A172 (cell line): ENCODE data around the gene MAD1L1. TPM values are rescaled to one million over a fixed set of nuclear protein-coding genes. Genes with fewer than 3 reads are reported as not detected.
A peak's percentile ranks its signal among the peaks of the same experiment; 100 is the strongest.

Experiments used
- DNase-seq: peaks from one replicate; pipeline ENCODE4 v3.0.0-alpha.2; 2015; ENCODE audit warnings: low spot score
- total RNA-seq: library from RNA; depleted of rRNA; stranded (reverse); fragments of >200 nt; shearing (Covaris generic); gene quantifications from 2 replicates; pipeline ENCODE4 v1.2.3, GENCODE V29; 2014

The MAD1L1 gene
- total RNA-seq, 1 experiment from 2014 or later, result 127 TPM

DNA sequence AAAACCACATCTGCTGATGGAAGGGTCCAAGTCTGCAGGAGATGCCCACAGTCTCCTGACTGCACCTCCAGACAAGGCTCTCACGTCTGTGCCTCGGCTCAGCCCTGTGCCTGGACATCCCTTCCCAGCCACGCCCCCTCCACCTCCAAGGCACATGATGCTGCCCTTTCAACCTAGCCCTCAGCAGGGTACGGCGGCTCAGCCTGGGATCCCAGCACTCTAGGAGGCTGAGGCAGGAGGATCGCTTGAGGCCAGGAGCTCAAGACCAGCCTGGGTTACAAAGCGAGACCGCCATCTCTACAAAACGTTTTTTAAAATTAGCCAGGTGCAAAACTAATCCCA is 14.3 kb downstream of the MAD1L1 start:
- DNase-seq, result no peak

- DNase-seq, result no peak
Observed at GRCh38 chr7:2217716-2218443, 14.9 kb downstream of the MAD1L1 start.

GRCh38 chr7:2217206-2217605 is 15.5 kb downstream of the MAD1L1 start:
- DNase-seq, result no peak

DNA sequence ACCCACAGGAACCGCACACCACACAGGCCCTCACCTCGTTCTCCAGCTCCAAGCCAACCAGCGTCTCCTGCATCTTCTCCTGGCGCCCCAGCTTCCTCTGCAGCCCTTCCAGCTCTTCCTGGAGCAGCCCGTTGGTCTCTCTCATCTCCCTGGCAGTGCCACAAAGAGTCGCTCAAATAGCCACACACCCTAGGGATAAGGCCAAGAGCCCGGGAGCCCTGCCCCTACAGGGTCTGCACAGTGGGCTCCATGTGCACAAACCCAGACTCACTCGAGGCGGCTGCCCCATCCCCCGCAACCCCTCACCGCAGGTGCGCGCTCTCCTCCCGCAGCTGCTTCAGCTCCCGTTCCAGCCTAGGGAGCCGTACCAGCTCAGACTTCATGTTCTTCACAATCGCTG is 16.9 kb downstream of the MAD1L1 start:
- no peak for DNase-seq

GRCh38 chr7:2214636-2215035 is 18.1 kb downstream of the MAD1L1 start:
- DNase-seq, result no peak

DNA sequence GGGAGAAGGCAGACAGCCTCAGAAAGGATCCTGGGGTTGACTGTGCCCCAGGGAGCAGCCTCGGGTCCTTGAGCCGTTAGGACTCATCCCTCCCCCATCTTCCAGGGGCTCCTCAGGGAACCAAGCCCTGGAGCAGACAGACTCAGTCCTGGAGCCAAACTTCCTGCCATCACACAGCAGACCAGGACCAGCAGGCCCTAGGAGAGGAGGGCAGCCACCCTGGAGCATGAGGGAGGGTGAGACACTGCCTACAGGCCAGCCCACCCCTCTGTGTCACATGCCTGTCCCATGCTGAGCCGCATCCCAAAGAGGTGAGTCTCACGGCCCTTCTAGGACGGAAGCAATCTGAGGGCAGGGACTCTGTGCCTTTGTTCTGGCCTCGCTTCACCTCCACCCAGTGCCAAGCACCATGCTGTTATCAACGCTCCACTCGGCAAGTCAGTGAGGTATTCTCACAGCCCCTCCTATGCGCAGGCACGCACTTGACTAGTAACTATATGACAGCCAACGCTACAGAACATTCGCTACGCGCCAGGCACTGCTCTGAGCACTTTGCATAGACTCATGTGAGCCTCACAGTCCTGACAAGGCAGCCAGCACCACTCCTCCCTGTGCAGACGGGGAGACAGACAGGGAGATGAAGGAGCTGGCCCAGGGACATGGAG is 19.1 kb downstream of the MAD1L1 start:
- DNase-seq, result no peak

- no peak for DNase-seq
Observed at GRCh38 chr7:2212906-2213305, 19.8 kb downstream of the MAD1L1 start.

DNA sequence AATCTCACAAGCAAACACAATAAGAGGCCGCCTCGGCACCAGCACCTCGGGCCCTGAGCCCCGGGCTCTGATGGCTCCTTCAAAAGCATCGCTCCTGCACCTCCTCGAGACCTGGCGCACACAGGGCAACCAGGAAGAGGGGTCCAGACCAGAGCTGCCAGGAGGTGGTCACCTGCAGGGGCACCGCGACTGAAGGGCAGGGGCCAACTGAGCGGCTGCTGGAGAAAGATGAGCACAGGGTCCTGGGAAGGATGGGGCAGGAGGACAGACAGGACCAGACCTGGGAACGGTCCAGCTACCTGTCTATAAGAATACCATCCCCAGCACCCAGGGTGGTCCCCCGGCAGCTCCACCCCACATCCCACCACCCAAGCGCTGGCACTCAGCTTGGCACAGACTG is 20.8 kb downstream of the MAD1L1 start:
- no peak for DNase-seq

GRCh38 chr7:2211259-2211880 is 21.4 kb downstream of the MAD1L1 start:
- no peak for DNase-seq

DNA sequence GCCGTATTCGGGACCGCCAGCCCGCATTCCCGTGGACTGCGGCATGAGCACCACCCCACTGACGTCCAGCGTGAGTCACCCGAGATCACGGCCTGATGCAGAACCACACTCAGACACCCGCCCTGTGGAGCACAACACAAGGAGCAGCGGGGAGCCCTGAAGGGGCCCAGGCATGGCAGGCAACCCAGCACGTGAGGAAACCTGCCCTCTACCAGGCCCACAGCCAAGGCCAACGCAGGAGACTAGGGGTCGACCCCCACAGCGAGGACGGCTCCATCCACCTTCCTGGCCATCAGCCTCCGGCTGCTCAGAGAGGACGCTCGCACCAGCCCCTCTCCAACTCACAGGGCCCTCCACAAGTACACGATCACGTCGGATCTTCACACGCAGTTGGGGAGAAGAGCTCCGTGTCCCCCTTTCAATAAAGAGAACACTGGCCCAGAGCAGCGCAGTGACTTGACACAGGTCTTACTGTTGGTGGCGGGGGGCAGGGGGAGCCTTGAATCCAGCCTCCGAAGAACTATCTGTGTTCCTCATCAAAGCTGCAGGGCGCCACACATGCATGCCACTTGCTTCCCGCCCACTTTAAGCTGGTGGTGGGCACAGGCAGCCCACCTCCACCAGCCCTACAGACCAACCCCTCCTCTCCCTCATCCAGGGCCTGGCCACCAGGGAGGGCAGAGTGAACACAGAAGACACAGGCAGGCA is 22.0 kb downstream of the MAD1L1 start:
- no peak for DNase-seq

- DNase-seq, result no peak
Observed at GRCh38 chr7:2209961-2210323, 22.8 kb downstream of the MAD1L1 start.

DNA sequence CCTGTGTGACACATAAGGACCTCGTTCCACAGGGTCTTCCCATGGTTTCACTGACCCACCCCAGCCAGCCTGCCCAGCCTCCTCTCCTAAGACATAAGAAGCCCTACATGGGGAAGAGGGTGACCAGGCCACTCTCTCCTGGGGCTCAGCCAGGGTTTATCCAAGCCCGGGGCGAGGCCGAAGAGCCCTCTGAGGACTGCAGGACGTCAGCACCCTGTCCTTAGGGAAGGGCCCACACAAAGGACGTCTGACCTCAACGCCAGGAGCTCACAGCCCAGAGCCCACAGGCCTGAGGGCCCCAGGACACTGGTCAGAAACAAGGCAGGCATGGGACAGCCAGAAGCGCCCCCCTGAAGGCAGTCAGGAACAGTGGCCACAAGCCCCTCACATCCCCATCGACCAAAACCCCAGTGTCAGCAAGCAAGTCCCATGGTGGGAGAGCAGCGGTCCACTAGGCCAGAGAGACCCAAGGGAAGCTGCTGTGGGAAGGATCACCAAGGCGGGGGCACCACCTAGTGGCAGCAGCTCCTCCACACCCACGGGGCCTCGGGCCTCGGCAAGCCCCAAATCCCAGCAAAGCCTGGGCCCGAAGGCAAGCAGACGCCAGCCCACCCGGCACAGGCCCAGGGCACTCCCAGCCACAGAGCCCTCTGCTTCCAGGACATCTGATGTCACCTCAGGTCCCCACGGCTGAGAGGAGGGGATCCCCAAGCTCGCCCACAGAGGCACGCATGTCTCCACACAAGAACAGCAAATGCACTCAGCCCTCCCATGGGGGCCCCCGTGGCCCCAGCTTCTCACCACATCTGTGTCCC is 23.4 kb downstream of the MAD1L1 start:
- DNase-seq, result peak; percentile 44

GRCh38 chr7:2208712-2209111 is 24.0 kb downstream of the MAD1L1 start:
- no peak for DNase-seq

- no peak for DNase-seq
Observed at GRCh38 chr7:2205036-2205780, 27.5 kb downstream of the MAD1L1 start.

DNA sequence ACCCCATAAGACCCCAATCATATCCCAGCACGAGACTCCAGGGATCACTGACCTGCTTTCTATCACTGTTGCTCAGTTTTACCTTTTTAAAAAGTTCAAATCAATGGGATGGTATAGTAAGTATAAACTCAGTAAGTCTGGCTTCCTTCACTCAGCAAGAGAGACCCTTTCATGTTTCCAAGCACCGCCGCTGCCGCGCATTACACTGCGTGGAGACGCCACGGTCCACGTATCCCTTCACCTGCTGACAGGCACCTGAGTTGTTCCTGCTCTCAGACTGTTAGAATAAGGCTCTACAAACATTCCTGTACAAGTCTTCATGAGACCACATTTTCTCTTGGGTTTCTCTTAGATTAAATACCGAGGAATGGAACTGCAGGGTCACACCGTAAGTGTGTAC is 28.3 kb downstream of the MAD1L1 start:
- DNase-seq, result no peak

DNA sequence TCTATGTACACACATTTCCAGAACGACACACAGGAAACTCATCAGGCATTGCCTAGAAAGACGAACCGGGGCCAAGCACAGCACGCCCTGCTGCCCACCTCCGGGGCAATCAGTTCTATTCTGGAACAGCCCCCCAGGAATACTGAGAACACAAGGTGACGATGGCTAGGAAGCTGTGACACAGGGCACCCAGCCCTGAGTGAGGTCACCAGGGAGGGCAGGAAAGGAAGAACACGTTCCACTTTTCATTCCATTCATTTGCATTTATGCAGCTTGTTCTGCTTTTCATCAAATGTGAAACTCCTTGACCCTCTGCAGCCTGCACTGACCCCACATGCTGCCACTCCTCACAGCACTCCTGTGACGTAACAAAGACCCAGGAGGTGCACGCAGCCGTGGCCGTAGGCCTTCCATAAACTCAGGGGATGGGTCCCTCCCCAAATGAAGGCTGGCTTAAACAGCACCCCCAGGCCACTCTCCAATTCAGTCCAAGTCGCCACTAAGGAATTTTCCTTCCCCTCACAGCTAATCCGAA is 28.9 kb downstream of the MAD1L1 start:
- DNase-seq, result no peak

DNA sequence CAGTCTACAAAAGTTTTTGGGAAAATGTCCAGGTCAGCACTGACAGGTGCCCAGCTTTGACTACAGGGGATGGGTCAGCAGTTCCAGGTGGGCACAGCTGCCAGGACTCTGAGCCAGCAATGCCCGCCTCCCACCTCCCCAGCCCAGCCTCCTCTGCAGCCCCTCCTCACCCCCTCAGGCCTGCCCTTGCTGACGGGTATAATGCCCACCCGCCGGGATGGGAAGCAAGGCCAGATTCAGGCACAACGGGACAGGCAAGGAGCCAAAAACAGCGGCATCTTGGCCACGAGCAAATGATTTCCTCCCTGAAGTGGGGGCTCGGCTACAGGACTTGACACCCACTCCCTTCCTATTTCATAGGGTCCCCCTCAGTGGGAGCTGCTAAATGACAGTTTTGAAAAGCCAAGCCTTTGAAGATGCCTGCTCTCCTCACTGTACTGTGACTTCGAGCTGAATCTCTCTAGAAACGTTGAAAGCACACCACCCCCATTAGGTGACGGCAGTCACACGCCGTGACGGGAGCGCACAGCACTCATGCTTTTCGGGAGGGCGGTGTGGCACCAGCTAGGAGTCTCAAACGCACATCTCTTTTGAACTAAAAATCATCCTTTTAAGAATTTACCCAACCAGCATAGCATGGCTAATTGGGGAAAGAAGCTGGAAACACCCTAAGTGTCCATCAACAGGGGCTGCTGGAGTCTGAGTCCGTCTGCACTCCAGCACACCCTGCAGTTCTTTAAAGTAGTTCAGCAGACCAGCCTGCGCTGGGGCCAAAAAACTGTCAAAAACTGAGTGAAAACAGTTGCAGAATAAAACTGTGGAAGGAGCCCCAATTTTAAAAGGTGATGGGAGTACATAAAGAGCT is 29.6 kb downstream of the MAD1L1 start:
- no peak for DNase-seq

GRCh38 chr7:2202361-2202761 is 30.4 kb downstream of the MAD1L1 start:
- no peak for DNase-seq

- DNase-seq, result no peak
Observed at GRCh38 chr7:2201686-2202360, 30.9 kb downstream of the MAD1L1 start.
